NCI-H146 treated with DMSO at 0.1 percent for 48 hours (cell line): Measurements from ENCODE around the gene KRTAP4-8.
"Not testable (repeated sequence)": the region's sequence is repeated elsewhere in the genome, so short reads cannot be mapped to it uniquely, and the experiment has no call there.

Source experiments
- DNase-seq: peaks from one replicate; lab custom pipeline; 2025; ENCODE audit not compliant: unreplicated experiment; lab: John Stamatoyannopoulos, UW

KRTAP4-8 gene

DNA sequence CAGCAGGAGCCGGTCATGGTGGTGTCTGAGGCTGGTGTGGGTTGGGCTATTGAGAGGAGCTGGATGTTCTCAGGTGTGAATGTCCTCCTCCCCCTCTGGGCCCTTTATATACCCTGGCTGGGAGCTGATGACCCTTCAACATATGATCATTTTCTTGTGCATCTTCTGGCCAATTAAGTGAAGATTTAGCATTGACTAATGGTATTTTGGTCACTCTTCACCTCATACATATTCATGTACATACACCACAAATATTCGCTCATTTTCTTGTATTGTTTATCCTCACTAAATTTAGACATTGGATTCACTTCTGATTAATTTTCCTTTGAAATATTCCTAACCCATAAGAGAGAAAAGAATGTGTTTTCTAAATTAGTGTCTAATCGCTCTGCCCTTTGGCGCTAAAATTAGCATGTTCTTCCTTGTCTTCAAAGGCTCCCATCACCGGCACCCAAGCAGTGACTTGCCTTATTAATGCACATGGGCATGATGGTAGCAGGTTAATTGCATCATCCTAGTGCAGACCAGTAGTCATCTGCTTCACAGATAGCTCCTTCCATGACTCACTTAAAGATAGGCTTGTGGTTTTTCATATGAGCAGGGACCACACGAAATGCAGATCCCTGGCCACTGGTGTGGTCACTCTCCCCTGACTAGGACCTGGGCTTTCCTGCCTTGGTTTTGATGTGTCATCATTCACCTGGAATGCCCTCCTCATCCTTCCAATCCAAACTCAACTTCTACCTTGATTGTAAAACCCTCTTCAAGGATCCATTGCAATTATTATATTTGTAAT is 31.9 kb downstream of the KRTAP4-8 start, which contains the start of gene KRTAP2-4:
TSS of gene KRTAP2-4 (minus strand) at position 51 of the 796 bp plus-strand sequence. CDS start at position 17, 34 bp downstream.
- DNase-seq, result peak; percentile 15

DNA sequence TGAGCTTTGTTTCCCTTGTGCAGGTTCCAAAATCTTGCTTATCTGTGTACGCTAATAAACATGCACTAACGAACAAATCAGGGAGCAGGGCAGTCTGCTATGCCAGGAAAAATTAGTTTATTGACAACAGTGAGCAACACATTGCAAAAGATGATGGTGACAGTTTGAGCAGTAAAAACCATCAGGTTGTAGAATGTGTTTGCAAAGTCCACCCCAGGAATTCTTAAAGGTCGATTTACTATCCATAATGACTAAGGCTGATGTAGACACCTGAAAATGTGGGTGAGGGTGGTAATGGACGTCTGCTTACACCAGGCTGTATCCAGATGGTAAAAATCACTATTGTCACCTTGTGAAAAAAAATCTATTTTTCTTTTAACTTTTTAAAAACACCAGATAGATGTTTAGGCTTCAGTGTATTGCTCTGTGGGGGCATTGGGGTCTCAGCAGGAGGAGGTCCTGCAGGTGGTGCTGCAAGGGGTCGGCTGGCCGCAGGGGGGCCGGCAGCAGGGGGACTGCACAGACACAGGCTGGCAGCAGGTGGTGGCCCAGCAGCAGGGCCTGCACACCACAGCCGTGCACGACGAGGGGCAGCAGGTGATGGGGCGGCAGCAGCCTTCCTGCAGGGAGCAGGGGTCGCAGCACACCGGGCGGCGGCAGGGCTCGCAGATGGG is 32.8 kb downstream of the KRTAP4-8 start:
- DNase-seq, result not testable (repeated sequence)

DNA sequence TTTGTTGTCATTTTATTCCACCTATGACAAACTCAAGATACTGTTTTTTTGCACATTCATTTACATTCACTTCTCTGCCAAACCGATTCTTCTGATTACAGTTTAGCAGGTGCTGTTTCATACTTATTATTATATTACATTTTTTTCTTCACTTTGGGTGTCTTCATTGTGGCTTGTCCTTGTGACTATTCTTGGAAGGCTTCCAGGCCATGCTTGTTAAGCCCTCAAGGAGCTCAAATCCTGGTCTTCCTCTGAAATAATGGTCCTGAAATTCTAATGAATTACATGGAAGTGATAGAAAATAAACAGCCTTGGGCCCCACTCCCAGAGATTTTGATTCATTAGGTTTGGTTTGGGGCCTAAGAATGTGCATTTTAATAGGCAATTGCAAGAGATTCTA is 33.6 kb downstream of the KRTAP4-8 start:
- DNase-seq, result no peak

DNA sequence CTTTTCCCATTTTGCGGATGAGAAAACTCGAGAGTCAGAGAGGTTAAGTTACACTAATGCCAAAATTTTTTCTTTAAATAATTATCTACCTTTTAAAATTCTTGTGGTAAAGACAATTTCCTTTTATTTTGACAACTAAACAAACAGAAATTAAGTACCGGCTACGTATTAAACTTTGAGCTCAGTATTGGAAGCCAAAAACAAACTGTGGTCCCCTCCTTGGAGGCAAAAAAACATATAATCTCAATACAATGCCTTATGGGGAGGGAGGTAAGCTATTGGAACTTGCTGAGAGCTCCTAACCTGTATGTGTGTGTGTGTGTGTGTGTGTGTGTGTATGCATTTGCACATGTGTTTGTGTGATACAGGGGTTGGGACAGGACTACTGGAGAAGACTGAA is 34.5 kb downstream of the KRTAP4-8 start:
- no peak for DNase-seq

DNA sequence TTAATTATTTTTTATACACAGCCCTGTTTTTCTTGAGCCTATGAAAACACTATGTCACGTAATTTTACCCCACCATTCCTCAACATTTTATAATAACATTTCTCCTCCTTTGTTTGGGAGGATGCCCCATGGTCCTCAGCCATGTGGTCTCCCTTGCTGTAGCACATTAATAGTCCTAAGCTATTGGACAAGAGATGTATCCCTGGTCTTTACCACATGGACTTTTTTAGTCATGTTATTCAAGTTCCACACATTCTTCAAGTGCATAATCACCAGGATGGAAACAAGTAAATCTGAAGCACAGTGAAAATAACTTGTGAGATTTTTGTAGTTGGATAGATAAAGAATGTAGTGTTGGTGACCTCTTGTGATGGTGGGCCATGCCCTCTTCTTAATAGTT is 36.0 kb downstream of the KRTAP4-8 start:
- DNase-seq, result no peak

DNA sequence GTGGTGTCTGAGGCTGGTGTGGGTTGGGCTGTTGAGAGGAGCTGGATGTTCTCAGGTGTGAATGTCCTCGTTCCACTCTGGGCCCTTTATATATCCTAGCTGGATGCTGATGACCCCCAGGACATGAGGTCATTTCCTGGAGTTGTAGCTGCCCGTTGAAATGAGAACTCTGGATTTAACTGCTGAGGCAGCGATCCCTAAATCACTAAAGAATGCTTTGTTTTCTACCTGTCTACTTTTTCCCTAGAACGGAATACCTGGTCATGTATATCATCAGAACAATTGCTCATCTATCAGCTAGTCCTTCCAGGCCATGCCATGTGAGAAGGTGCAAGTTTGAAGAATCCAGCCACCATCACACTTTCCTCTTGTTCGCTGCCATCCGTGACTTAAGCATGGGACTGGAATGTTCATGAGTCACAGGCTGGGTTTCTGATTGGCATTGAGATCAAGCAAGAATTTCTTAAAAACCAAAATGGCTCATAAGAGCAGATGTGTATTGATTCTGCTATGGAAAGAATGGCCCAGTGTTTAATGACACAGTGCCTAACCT is 37.8 kb downstream of the KRTAP4-8 start, which contains the start of gene KRTAP2-3:
TSS of gene KRTAP2-3 (minus strand) at position 63 of the 553 bp plus-strand sequence. CDS start 64 bp downstream, outside the sequence.
- peak; percentile 15 for DNase-seq

DNA sequence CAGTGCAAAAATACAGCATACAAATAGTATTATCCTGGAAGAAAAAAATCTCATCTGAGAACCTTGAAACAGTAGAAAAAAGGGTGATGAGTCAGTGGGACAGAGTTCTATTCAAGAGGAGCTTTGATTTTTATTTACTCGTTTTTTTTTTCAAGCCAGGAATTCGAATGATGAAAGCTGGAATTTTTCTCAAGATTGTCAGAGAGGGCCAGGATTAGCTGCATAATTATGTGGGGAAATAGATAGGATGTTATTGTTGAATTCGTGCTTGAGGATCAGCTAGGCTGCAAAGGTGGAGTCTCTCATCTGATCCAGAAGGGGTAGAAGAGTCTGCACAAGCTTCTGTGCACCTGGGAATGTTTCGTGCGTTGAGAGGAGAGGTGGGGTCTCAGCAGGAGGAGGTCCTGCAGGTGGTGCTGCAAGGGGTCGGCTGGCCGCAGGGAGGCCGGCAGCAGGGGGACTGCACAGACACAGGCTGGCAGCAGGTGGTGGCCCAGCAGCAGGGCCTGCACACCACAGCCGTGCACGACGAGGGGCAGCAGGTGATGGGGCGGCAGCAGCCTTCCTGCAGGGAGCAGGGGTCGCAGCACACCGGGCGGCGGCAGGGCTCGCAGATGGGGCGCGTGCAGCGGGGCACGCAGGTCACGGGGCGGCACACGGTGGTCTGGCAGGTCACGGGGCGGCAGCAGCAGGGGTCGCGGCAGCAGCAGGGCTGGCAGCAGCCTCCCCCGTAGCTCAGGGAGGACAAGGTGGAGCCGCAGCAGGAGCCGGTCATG is 38.5 kb downstream of the KRTAP4-8 start:
- DNase-seq, result peak; percentile 59

DNA sequence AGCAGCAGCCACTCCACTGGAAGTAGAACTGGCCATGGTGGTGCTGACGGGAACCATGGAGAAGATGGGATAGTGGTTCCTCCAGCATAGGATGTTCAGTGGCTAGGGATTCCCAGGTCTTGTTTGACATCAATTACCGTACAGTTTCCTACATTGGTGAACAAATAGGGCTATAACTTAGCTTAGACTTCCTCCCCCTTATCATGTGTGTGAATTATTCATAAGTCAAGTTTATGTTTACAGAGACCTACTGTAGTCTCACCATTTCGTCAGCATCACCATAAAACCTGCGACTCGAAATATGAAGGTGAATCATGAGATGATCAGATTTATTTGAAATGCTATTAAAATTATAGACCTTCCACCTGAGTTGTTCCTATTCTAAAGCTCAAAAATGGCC is 39.2 kb downstream of the KRTAP4-8 start:
- no peak for DNase-seq

DNA sequence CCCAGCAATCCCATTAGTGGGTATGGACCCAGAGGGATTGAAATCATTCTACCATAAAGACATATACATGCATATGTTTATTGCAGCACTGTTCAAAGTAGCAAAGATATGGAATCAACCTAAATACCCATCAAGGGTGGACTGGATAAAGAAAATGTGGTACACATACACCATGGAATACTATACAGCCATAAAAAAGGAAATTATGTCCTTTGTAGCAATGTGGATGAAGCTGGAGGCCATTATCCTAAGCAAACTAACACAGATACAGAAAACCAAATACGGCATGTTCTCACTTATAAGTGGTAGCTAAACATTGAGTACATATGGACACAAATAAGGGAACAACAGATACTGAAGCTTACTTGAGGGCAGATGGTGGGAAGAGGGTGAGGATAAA is 40.4 kb downstream of the KRTAP4-8 start:
- DNase-seq, result no peak

DNA sequence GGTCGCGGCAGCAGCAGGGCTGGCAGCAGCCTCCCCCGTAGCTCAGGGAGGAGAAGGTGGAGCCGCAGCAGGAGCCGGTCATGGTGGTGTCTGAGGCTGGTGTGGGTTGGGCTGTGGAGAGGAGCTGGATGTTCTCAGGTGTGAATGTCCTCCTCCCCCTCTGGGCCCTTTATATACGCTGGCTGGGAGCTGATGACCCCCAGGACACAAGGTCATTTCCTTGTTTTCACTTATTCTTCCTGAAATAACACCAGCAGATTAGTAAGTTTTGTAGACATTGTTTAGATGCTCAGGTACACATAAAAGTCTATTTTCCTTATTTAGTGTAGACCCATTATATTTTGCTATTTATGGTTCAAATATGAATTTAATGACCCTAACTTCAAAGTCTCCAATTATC is 42.8 kb downstream of the KRTAP4-8 start, which contains the start of gene KRTAP2-2:
TSS of gene KRTAP2-2 (minus strand) at position 101 of the 400 bp plus-strand sequence. CDS start at position 82, 19 bp downstream.
- not testable (repeated sequence) for DNase-seq

DNA sequence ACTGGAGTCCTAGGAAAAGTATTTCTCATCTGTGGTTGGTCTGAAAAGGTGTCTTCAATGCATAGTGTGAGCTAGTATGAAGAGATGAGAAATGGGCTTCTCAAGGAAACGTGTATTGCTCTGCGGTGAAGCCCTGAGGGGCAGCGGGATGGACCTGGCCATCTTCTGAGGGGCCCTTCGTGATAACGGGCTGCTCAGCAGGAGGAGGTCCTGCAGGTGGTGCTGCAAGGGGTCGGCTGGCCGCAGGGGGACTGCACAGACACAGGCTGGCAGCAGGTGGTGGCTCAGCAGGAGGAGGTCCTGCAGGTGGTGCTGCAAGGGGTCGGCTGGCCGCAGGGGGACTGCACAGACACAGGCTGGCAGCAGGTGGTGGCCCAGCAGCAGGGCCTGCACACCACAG is 43.4 kb downstream of the KRTAP4-8 start:
- not testable (repeated sequence) for DNase-seq

DNA sequence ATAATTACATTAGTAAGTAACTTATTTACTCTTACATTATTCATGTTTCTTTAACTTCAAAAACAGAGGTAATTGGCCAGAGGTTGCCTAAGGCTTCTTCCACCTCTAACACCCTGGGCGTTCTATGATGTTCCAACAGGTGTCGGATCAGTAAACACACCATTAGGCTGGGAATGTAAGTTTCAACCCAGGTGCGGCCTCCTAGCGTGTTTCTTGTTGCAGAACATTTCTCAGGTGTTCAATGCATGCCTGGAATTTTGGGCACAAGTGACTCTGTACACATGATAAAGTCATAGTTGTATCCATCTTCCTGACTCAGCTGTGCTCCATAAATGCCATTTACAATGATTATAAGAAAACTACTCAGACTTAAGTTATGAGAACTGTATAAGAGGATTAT is 43.9 kb downstream of the KRTAP4-8 start:
- no peak for DNase-seq

DNA sequence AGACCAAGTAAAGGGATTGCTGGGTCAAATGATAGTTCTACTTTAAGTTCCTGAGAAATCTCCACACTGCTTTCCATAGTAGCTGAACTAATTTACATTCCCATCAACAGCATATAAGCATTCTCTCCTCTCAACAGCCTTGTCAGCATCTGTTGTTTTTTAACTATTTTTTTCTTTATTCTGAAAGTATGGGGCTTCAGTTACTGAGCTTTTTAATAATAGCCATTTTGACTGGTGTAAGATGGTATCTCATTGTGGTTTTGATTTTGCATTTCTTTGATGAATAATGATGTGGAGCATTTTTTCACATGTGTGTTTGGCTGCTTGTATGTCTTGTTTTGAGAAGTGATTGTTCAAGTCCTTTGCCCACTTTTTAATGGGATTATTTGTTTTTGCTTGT is 45.4 kb downstream of the KRTAP4-8 start:
- DNase-seq, result no peak

DNA sequence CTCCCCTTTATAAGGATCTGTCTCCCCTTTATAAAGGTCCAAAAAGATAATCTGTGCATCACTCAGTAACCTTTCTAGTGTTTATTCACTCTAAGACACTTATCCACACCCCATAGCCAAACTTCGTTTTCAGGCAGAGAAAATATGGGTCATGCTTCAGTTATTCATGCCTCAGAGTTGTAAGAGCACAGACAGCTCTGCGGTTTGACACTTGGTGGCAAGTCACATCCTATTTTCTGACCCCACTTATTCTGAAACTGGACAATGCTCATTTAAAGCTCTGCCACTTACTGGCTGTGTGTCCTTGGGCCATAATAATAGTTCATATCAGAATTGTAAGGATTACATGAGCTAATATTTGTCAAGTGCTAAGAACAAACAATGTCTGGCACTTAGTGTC is 48.8 kb downstream of the KRTAP4-8 start:
- no peak for DNase-seq

DNA sequence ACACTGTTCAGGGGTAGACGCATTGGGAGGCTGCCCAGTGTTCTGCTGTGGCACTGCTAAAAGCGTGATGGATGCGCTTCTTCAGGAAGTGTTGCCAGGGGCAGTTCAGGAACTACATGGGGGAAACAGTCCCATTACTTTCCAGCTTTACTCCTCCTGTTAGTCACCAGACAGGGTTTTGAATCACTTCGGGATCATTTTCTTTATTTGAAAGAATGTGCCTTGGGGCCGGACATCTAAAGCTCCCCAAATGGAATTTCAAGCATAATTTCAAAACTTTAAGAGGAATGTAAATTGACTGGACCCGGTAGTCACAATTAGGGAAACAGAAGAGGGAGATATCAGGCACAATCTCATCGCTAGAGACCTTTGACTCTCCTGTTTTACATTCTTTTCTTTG is 49.5 kb downstream of the KRTAP4-8 start:
- DNase-seq, result no peak
